HepG2 (cell line): ENCODE data around the gene SGPL1. TPM values are rescaled to one million over a fixed set of nuclear protein-coding genes. Genes with fewer than 3 reads are reported as not detected.

Experiments used
- ATAC-seq: fragments of 200-7000 bp; cut with Tn5 transposase; 3 replicates; pipeline ENCODE4 v1.9.1; 2020; ENCODE audit warnings: mild to moderate bottlenecking, moderate library complexity
- BruUV-seq: library from RNA; stranded (reverse); fragments of 400-500 nt; replicated peaks from 2 replicates; lab custom pipeline; 2021; lab: Mats Ljungman, UMichigan
- CTCF ChIA-PET: fragments of 300-600 bp; formaldehyde crosslinking; extraction: SDS; loops from one replicate; lab custom pipeline; 2021; ENCODE audit warnings: low total read pairs, inconsistent platforms, low intra/inter-chr PET ratio; lab: Yijun Ruan, JAX
- POLR2A ChIA-PET: fragments of 350-600 bp; sonication (Branson Sonifier 250); formaldehyde crosslinking; loops from one replicate; lab custom pipeline; 2020; ENCODE audit warnings: antibody characterized with exemption, inconsistent platforms; lab: Yijun Ruan, JAX
- DNase-seq: peaks from one replicate; pipeline ENCODE4 v3.0.0-alpha.2; 2015; ENCODE audit warnings: low spot score
- FAIRE-seq: peaks from 3 replicates; lab custom pipeline; 2011; peaks lifted over from hg19 to GRCh38; lab: Jason Lieb, UNC
- H2AFZ ChIP-seq: one replicate; pipeline ENCODE4 v1.6.1; 2011; ENCODE audit warnings: low read length, inconsistent platforms
- H3K27ac ChIP-seq: fragments of 300-600 bp; 3 replicates; pipeline ENCODE4 v1.8.0; 2011; ENCODE audit warnings: mixed run types, mild to moderate bottlenecking, mixed read lengths, low read length, inconsistent platforms; ENCODE audit not compliant: insufficient read depth; ENCODE audit errors: extremely low read length
- H3K27me3 ChIP-seq, 2 experiments: fragments of 200-600 bp in 1 of 2; 2 replicates in 1 of 2; 3 replicates in 1 of 2; pipeline versions ENCODE4 v1.6.0 to v1.8.0; 2011; ENCODE audit warnings: low read length in 2 of 2, mild to moderate bottlenecking in 2 of 2, moderate library complexity in 2 of 2, inconsistent platforms in 1 of 2; ENCODE audit not compliant: insufficient read depth in 2 of 2, control insufficient read depth in 1 of 2
- H3K36me3 ChIP-seq, 2 experiments: fragments of 200-600 bp in 1 of 2; replicated peaks in 1 of 2; 2 replicates in 1 of 2; 3 replicates in 1 of 2; pipeline versions ENCODE4 v1.5.1 to v1.8.0; 2011; ENCODE audit warnings: low read length in 2 of 2, inconsistent platforms in 1 of 2; ENCODE audit not compliant: insufficient read depth in 2 of 2, control insufficient read depth in 1 of 2
- H3K4me1 ChIP-seq: 2 replicates; pipeline ENCODE4 v1.5.1; 2012; ENCODE audit warnings: low read length, inconsistent platforms; ENCODE audit not compliant: insufficient read depth
- H3K4me2 ChIP-seq: 2 replicates; pipeline ENCODE4 v1.6.0; 2011; ENCODE audit warnings: low read depth, low read length, inconsistent platforms
- H3K4me3 ChIP-seq, 3 experiments: fragments of 200-600 bp in 1 of 3; sonication (generic), shearing (Covaris generic) in 1 of 3; replicated peaks in 1 of 3; 2 replicates each; pipeline ENCODE4 v1.5.1; 2011 to 2016; ENCODE audit warnings: low read length in 3 of 3, inconsistent platforms in 2 of 3, low read depth in 2 of 3, mild to moderate bottlenecking in 2 of 3, control low read depth in 1 of 3, mixed read lengths in 1 of 3; ENCODE audit not compliant: insufficient read depth in 1 of 3
- H3K79me2 ChIP-seq: one replicate; pipeline ENCODE4 v1.6.1; 2011; ENCODE audit warnings: low read length, inconsistent platforms; ENCODE audit not compliant: insufficient read depth
- H3K9ac ChIP-seq: 2 replicates; pipeline ENCODE4 v1.6.0; 2011; ENCODE audit warnings: mild to moderate bottlenecking, low read depth, low read length, inconsistent platforms; ENCODE audit not compliant: insufficient read depth
- H3K9me3 ChIP-seq: 2 replicates; pipeline ENCODE4 v1.5.1; 2012; ENCODE audit warnings: mild to moderate bottlenecking, low read length
- H4K20me1 ChIP-seq: 2 replicates; pipeline ENCODE4 v1.6.0; 2011; ENCODE audit warnings: inconsistent platforms, mild to moderate bottlenecking, low read length, moderate library complexity; ENCODE audit not compliant: insufficient read depth
- AHR ChIP-seq: IDR thresholded peaks from 2 replicates; pipeline ENCODE4 v1.6.1; 2018; ENCODE audit warnings: missing genetic modification reagents, missing compliant biosample characterization
- ETV6 ChIP-seq: sonication (generic); formaldehyde crosslinking; conservative IDR thresholded peaks from 2 replicates; pipeline ENCODE4 v1.4.0; 2020; ENCODE audit warnings: missing genetic modification reagents
- GMEB1 ChIP-seq: sonication (generic); formaldehyde crosslinking; IDR thresholded peaks from 2 replicates; pipeline ENCODE4 v1.5.1; 2020; ENCODE audit warnings: missing genetic modification reagents, mild to moderate bottlenecking, borderline replicate concordance
- SP1 ChIP-seq, 2 experiments: fragments of 450-650 bp in 1 of 2; sonication (generic) in 1 of 2; formaldehyde crosslinking in 1 of 2; IDR thresholded peaks; 2 replicates each; pipeline versions ENCODE4 v1.4.0 to v1.6.1; 2016 to 2020; ENCODE audit warnings: missing genetic modification reagents in 1 of 2
- SRSF9 ChIP-seq: fragments of 200-400 bp; formaldehyde crosslinking; IDR thresholded peaks from 2 replicates; pipeline ENCODE4 v1.6.1; 2018; ENCODE audit warnings: borderline replicate concordance, mild to moderate bottlenecking, low read depth, low read length; ENCODE audit not compliant: insufficient read depth, poor library complexity, severe bottlenecking
- TAF1 ChIP-seq: sonication (generic); formaldehyde crosslinking; IDR thresholded peaks from 2 replicates; pipeline ENCODE4 v1.4.0; 2020; ENCODE audit warnings: missing genetic modification reagents
- ZHX1 ChIP-seq: sonication (generic); formaldehyde crosslinking; IDR thresholded peaks from 2 replicates; pipeline ENCODE4 v1.8.1; 2022; ENCODE audit warnings: low read depth, mild to moderate bottlenecking, missing genetic modification reagents
- ZNF232 ChIP-seq: sonication (generic); formaldehyde crosslinking; IDR thresholded peaks from 2 replicates; pipeline ENCODE4 v1.4.0; 2020; ENCODE audit warnings: missing genetic modification reagents, borderline replicate concordance
- ZNF383 ChIP-seq: sonication (generic); formaldehyde crosslinking; IDR thresholded peaks from 2 replicates; pipeline ENCODE4 v1.4.0; 2020; ENCODE audit warnings: missing genetic modification reagents, mild to moderate bottlenecking, borderline replicate concordance
- ZNF619 ChIP-seq: sonication (generic); formaldehyde crosslinking; IDR thresholded peaks from 2 replicates; pipeline ENCODE4 v1.4.0; 2020; ENCODE audit warnings: mild to moderate bottlenecking, missing genetic modification reagents
- WGBS: methylation state at CpG from one replicate; pipeline ENCODE4 v1.1.6; 2017; ENCODE audit warnings: low lambda C conversion rate; 5-methylcytosine and 5-hydroxymethylcytosine counted together
- in situ Hi-C: cut with HindIII; loops from 2 replicates; pipeline ENCODE4 v1.10.0; 2017; ENCODE audit warnings: low pct_unique_long_range_greater_than_20kb; ENCODE audit not compliant: extremely low pct_ligation_motif_present
- intact Hi-C: fragments of 100-400 bp; cut with micrococcal nuclease; formaldehyde crosslinking; loops from one replicate; pipeline ENCODE4 v1.10.0; 2022; ENCODE audit not compliant: unreplicated experiment
- polyA plus RNA-seq, 8 experiments: library from polyadenylated mRNA; depleted of rRNA in 3 of 8; stranded (reverse) in 7 of 8; unstranded in 1 of 8; fragments of >200 nt; fragmentation: Illumina TruSeq in 4 of 8; extraction: Trizol in 4 of 8; gene quantifications; 2 replicates each; pipeline versions ENCODE4 v1.2.1 to v1.2.3, GENCODE V29; 2011 to 2016; ENCODE audit warnings: low read depth in 4 of 8, missing spikeins in 1 of 8, mixed read lengths in 1 of 8; ENCODE audit not compliant: insufficient read depth in 1 of 8
- total RNA-seq, 5 experiments: library from RNA; depleted of rRNA; stranded (reverse); fragments of >200 nt; fragmentation: Illumina TruSeq; extraction: Trizol; gene quantifications; 2 replicates each; pipeline ENCODE4 v1.2.3, GENCODE V29; 2016; ENCODE audit warnings: low read depth in 1 of 5
- TF ChIP-seq, protein P1 (sequence below): fragments of 450-650 bp; IDR thresholded peaks from 2 replicates; pipeline ENCODE4 v1.6.1; 2017
- TF ChIP-seq, protein P2 (sequence below): sonication (generic); formaldehyde crosslinking; IDR thresholded peaks from 2 replicates; pipeline ENCODE4 v1.4.0; 2020; ENCODE audit warnings: mild to moderate bottlenecking, missing genetic modification reagents, borderline replicate concordance
- TF ChIP-seq, protein P3 (sequence below): sonication (generic); formaldehyde crosslinking; IDR thresholded peaks from 2 replicates; pipeline ENCODE4 v1.4.0; 2020; ENCODE audit warnings: missing genetic modification reagents
- TF ChIP-seq, protein P4 (sequence below): sonication (generic); formaldehyde crosslinking; IDR thresholded peaks from 2 replicates; pipeline ENCODE4 v1.8.0; 2022; ENCODE audit warnings: mild to moderate bottlenecking, missing genetic modification reagents

The SGPL1 gene
- total and polyA plus RNA-seq, 2 of the 13 experiments (the other 11 are each of a cell fraction or from before 2014, with no cell fraction given): 17.6 to 25.0 TPM

- Histone ChIP-seq H3K9ac (no peak overlapping the region), H3K4me2 (no peak overlapping the region), H3K27ac (no peak overlapping the region), H3K9me3 (peaks cover 6% of the 10 kb centered on the region; the same call in 1 of the 2 replicates), H3K27me3 (no peaks in the 10 kb centered on the region), H2AFZ (no peak overlapping the region), H4K20me1 (no peaks in the 10 kb centered on the region), H3K36me3 (peaks cover 0 to 3% of the 10 kb centered on the region in 2 experiments; a peak in 2 of 5 replicates), H3K4me3 (no peak overlapping the region), H3K4me1 (peaks cover 58% of the 10 kb centered on the region), H3K79me2 (peaks cover 16% of the 10 kb centered on the region)
- WGBS: 93% methylated on average over 3 of the region's 3 CpGs
- ChIA-PET POLR2A (no interaction called here), CTCF (no interaction called here)
- DNase-seq (no peak), FAIRE-seq (no peak), ATAC-seq (no peak)
- in situ Hi-C loops: no loop called here
- no TSS peak for BruUV-seq
- intact Hi-C loops: no loop called here
- TF ChIP-seq ZNF383 (CRISPR knock-in tag): no peak
- no peak for TF ChIP-seq GMEB1
- TF ChIP-seq, protein P1, sequence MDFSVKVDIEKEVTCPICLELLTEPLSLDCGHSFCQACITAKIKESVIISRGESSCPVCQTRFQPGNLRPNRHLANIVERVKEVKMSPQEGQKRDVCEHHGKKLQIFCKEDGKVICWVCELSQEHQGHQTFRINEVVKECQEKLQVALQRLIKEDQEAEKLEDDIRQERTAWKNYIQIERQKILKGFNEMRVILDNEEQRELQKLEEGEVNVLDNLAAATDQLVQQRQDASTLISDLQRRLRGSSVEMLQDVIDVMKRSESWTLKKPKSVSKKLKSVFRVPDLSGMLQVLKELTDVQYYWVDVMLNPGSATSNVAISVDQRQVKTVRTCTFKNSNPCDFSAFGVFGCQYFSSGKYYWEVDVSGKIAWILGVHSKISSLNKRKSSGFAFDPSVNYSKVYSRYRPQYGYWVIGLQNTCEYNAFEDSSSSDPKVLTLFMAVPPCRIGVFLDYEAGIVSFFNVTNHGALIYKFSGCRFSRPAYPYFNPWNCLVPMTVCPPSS: no peak
- no peak for TF ChIP-seq ZHX1 (CRISPR knock-in tag)
- no peak for TF ChIP-seq ZNF619 (CRISPR knock-in tag)
- TF ChIP-seq, protein P2, sequence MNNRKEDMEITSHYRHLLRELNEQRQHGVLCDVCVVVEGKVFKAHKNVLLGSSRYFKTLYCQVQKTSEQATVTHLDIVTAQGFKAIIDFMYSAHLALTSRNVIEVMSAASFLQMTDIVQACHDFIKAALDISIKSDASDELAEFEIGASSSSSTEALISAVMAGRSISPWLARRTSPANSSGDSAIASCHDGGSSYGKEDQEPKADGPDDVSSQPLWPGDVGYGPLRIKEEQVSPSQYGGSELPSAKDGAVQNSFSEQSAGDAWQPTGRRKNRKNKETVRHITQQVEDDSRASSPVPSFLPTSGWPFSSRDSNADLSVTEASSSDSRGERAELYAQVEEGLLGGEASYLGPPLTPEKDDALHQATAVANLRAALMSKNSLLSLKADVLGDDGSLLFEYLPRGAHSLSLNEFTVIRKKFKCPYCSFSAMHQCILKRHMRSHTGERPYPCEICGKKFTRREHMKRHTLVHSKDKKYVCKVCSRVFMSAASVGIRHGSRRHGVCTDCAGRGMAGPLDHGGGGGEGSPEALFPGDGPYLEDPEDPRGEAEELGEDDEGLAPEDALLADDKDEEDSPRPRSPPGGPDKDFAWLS (CRISPR knock-in tag): no peak
- no peak for TF ChIP-seq ETV6 (CRISPR knock-in tag)
- TF ChIP-seq, protein P3, sequence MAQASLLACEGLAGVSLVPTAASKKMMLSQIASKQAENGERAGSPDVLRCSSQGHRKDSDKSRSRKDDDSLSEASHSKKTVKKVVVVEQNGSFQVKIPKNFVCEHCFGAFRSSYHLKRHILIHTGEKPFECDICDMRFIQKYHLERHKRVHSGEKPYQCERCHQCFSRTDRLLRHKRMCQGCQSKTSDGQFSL: no peak
- no peak for TF ChIP-seq TAF1 (CRISPR knock-in tag)
- no peak for TF ChIP-seq SRSF9
- TF ChIP-seq ZNF232: no peak
- TF ChIP-seq, protein P4, sequence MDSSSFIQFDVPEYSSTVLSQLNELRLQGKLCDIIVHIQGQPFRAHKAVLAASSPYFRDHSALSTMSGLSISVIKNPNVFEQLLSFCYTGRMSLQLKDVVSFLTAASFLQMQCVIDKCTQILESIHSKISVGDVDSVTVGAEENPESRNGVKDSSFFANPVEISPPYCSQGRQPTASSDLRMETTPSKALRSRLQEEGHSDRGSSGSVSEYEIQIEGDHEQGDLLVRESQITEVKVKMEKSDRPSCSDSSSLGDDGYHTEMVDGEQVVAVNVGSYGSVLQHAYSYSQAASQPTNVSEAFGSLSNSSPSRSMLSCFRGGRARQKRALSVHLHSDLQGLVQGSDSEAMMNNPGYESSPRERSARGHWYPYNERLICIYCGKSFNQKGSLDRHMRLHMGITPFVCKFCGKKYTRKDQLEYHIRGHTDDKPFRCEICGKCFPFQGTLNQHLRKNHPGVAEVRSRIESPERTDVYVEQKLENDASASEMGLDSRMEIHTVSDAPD (CRISPR knock-in tag): no peak
- TF ChIP-seq SP1 (IDR thresholded peaks at IDR 0.05): no peak
- TF ChIP-seq SP1 (CRISPR knock-in tag; IDR thresholded peaks at IDR 0.05): no peak
- no peak for TF ChIP-seq AHR
These were observed 17.2 kb downstream of the SGPL1 start for GRCh38 chr10:70832852-70833528.
